GM20431 (cell line): ENCODE measurements around the gene HDGFL2.
"Not testable (repeated sequence)": the region's sequence is repeated elsewhere in the genome, so short reads cannot be mapped to it uniquely, and the experiment has no call there.

Source experiments
- in situ Hi-C: fragments of 300-500 bp; cut with MseI, MboI; formaldehyde crosslinking; loops from one replicate; pipeline ENCODE4 v1.15.0; 2020; ENCODE audit warnings: low sequenced_read_pairs; ENCODE audit not compliant: unreplicated experiment

Gene HDGFL2

GRCh38 chr19:4511300-4512054, 39.4 kb downstream of the HDGFL2 start:
- in situ Hi-C loops: no loop called here

- in situ Hi-C loops: no loop called here
Measured at GRCh38 chr19:4512070-4512469, 40.0 kb downstream of the HDGFL2 start.

GRCh38 chr19:4513248-4513647, 41.2 kb downstream of the HDGFL2 start:
- in situ Hi-C loops: no loop called here

- in situ Hi-C loops: no loop called here
Measured at GRCh38 chr19:4515732-4516131, 43.6 kb downstream of the HDGFL2 start.

GRCh38 chr19:4516199-4516938, 44.3 kb downstream of the HDGFL2 start:
- in situ Hi-C loops: no loop called here

- in situ Hi-C loops: no loop called here
Measured at GRCh38 chr19:4516939-4517300, 44.8 kb downstream of the HDGFL2 start.

GRCh38 chr19:4517451-4518057, 45.5 kb downstream of the HDGFL2 start:
- in situ Hi-C loops: no loop called here

- in situ Hi-C loops: no loop called here
Measured at GRCh38 chr19:4518345-4519171, 46.5 kb downstream of the HDGFL2 start, which contains the start of gene PLIN4. PLIN4 (minus strand) TSS chr19:4518486; CDS start chr19:4518272, 214 bp downstream.

GRCh38 chr19:4519172-4519496, 47.0 kb downstream of the HDGFL2 start:
- in situ Hi-C loops: no loop called here

- in situ Hi-C loops: no loop called here
Measured at GRCh38 chr19:4519521-4520277, 47.6 kb downstream of the HDGFL2 start.

GRCh38 chr19:4521170-4521887, 49.2 kb downstream of the HDGFL2 start:
- in situ Hi-C loops: no loop called here

- in situ Hi-C loops: no loop called here
Measured at GRCh38 chr19:4521888-4522242, 49.8 kb downstream of the HDGFL2 start.

- in situ Hi-C loops: no loop called here
Measured at GRCh38 chr19:4522291-4523002, 50.4 kb downstream of the HDGFL2 start.

GRCh38 chr19:4523306-4524110, 51.4 kb downstream of the HDGFL2 start:
- in situ Hi-C loops: no loop called here

GRCh38 chr19:4524808-4525562, 52.9 kb downstream of the HDGFL2 start:
- in situ Hi-C loops: no loop called here

- in situ Hi-C loops: no loop called here
Measured at GRCh38 chr19:4525563-4526002, 53.5 kb downstream of the HDGFL2 start.

- in situ Hi-C loops: not testable (repeated sequence)
Measured at GRCh38 chr19:4527377-4527776, 55.3 kb downstream of the HDGFL2 start.
